Measurements from ENCODE around the gene TPRX2.

GRCh38 chr19:47896773-47897172 is 37.7 kb downstream of the TPRX2 start:
- TF ChIP-seq, protein P1, sequence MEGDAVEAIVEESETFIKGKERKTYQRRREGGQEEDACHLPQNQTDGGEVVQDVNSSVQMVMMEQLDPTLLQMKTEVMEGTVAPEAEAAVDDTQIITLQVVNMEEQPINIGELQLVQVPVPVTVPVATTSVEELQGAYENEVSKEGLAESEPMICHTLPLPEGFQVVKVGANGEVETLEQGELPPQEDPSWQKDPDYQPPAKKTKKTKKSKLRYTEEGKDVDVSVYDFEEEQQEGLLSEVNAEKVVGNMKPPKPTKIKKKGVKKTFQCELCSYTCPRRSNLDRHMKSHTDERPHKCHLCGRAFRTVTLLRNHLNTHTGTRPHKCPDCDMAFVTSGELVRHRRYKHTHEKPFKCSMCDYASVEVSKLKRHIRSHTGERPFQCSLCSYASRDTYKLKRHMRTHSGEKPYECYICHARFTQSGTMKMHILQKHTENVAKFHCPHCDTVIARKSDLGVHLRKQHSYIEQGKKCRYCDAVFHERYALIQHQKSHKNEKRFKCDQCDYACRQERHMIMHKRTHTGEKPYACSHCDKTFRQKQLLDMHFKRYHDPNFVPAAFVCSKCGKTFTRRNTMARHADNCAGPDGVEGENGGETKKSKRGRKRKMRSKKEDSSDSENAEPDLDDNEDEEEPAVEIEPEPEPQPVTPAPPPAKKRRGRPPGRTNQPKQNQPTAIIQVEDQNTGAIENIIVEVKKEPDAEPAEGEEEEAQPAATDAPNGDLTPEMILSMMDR (IDR thresholded peaks at IDR 0.05; ENCODE audit: poor library complexity, severe bottlenecking): no peak
- no peak for TF ChIP-seq EP300 (conservative IDR thresholded peaks at IDR 0.05; ENCODE audit: poor library complexity, severe bottlenecking)
- no peak for TF ChIP-seq TAF1 (IDR thresholded peaks at IDR 0.05; ENCODE audit: low read depth)
